Neuronal stem cell (in vitro differentiated cells): Measurements from ENCODE around the gene ZNF385C.

Experiments used
- DNase-seq: peaks from one replicate; pipeline ENCODE4 v3.0.0-alpha.2; 2013; ENCODE audit warnings: low spot score
- H2AFZ ChIP-seq: one replicate; pipeline ENCODE4 v1.6.1; 2013; ENCODE audit warnings: mild to moderate bottlenecking, low read length, inconsistent platforms
- H2AK5ac ChIP-seq: 2 replicates; pipeline ENCODE4 v1.6.1; 2013; ENCODE audit warnings: low read depth, mild to moderate bottlenecking, inconsistent platforms, low read length, moderate library complexity, mixed read lengths
- H2BK120ac ChIP-seq: 2 replicates; pipeline ENCODE4 v1.6.1; 2013; ENCODE audit warnings: low read depth, mild to moderate bottlenecking, inconsistent platforms, low read length, moderate library complexity, mixed read lengths
- H2BK12ac ChIP-seq: one replicate; pipeline ENCODE4 v1.6.1; 2013; ENCODE audit warnings: low read length, inconsistent platforms
- H2BK15ac ChIP-seq: 2 replicates; pipeline ENCODE4 v1.6.1; 2013; ENCODE audit warnings: mild to moderate bottlenecking, low read length, inconsistent platforms, mixed read lengths
- H2BK5ac ChIP-seq: one replicate; pipeline ENCODE4 v1.6.1; 2013; ENCODE audit warnings: inconsistent platforms, mild to moderate bottlenecking, low read length, moderate library complexity
- H3K14ac ChIP-seq: one replicate; pipeline ENCODE4 v1.6.1; 2013; ENCODE audit warnings: low read length, inconsistent platforms
- H3K18ac ChIP-seq: 2 replicates; pipeline ENCODE4 v1.6.1; 2013; ENCODE audit warnings: low read length, inconsistent platforms
- H3K23ac ChIP-seq: 2 replicates; pipeline ENCODE4 v1.6.1; 2013; ENCODE audit warnings: low read depth, mild to moderate bottlenecking, mixed read lengths, low read length, inconsistent platforms; ENCODE audit not compliant: poor library complexity
- H3K27ac ChIP-seq: replicated peaks from 3 replicates; pipeline ENCODE4 v1.5.1; 2013; ENCODE audit warnings: low read length, inconsistent platforms
- H3K27me3 ChIP-seq, 3 experiments: 2 replicates each; pipeline ENCODE4 v1.6.1; 2013; ENCODE audit warnings: low read length in 3 of 3, mild to moderate bottlenecking in 2 of 3, inconsistent platforms in 1 of 3, low read depth in 1 of 3, mixed read lengths in 1 of 3, moderate library complexity in 1 of 3; ENCODE audit not compliant: control insufficient read depth in 3 of 3, insufficient read depth in 3 of 3
- H3K36me3 ChIP-seq, 2 donors: replicated peaks in 1 of 2; 2 replicates each; pipeline ENCODE4 v1.6.1; 2013; ENCODE audit warnings: low read length in 2 of 2; ENCODE audit not compliant: control insufficient read depth in 2 of 2, insufficient read depth in 2 of 2
- H3K4ac ChIP-seq: 2 replicates; pipeline ENCODE4 v1.6.1; 2013; ENCODE audit warnings: inconsistent platforms, mild to moderate bottlenecking, low read length, moderate library complexity
- H3K4me1 ChIP-seq, 2 donors: 1 replicate in 1 of 2; 2 replicates in 1 of 2; pipeline ENCODE4 v1.6.1; 2013; ENCODE audit warnings: low read length in 2 of 2, low read depth in 1 of 2; ENCODE audit not compliant: control insufficient read depth in 2 of 2, insufficient read depth in 1 of 2
- H3K4me2 ChIP-seq: one replicate; pipeline ENCODE4 v1.6.1; 2013; ENCODE audit warnings: mild to moderate bottlenecking, low read length, inconsistent platforms; ENCODE audit not compliant: insufficient read depth, poor library complexity, severe bottlenecking
- H3K4me3 ChIP-seq, 2 donors: 2 replicates each; pipeline ENCODE4 v1.5.1; 2013; ENCODE audit warnings: low read length in 2 of 2, mild to moderate bottlenecking in 2 of 2, inconsistent platforms in 1 of 2, moderate library complexity in 1 of 2
- H3K79me1 ChIP-seq: one replicate; pipeline ENCODE4 v1.6.1; 2013; ENCODE audit warnings: low read depth, mild to moderate bottlenecking, inconsistent platforms, low read length, moderate library complexity
- H3K9ac ChIP-seq: one replicate; pipeline ENCODE4 v1.6.1; 2013; ENCODE audit warnings: mild to moderate bottlenecking, low read depth, low read length, inconsistent platforms; ENCODE audit not compliant: poor library complexity
- H3K9me3 ChIP-seq, 2 donors: replicated peaks in 1 of 2; 2 replicates each; pipeline versions ENCODE3 to v1.6.1; 2013; ENCODE audit warnings: low read length in 2 of 2, mild to moderate bottlenecking in 2 of 2, inconsistent platforms in 1 of 2, low read depth in 1 of 2, mixed read lengths in 1 of 2, moderate library complexity in 1 of 2; ENCODE audit not compliant: control insufficient read depth in 2 of 2, insufficient read depth in 1 of 2
- H4K8ac ChIP-seq: one replicate; pipeline ENCODE4 v1.6.1; 2013; ENCODE audit warnings: low read depth, mild to moderate bottlenecking, inconsistent platforms, low read length, moderate library complexity
- H4K91ac ChIP-seq: one replicate; pipeline ENCODE4 v1.6.1; 2013; ENCODE audit warnings: low read length, low read depth, mild to moderate bottlenecking, inconsistent platforms; ENCODE audit not compliant: poor library complexity
- WGBS, 2 donors: extraction: QIAGEN DNeasy Blood & Tissue Kit; methylation state at CpG; one replicate each; pipeline ENCODE4 v1.1.7; 2013; ENCODE audit warnings: missing lambda C conversion rate in 2 of 2, mixed read lengths in 1 of 2; ENCODE audit not compliant: insufficient read length in 2 of 2, insufficient replicate concordance in 1 of 2; ENCODE audit errors: extremely low coverage in 2 of 2; 5-methylcytosine and 5-hydroxymethylcytosine counted together

ZNF385C gene

GRCh38 chr17:42129109-42129837 lies 31.0 kb upstream of the ZNF385C start:
- Histone ChIP-seq H3K23ac (no peak overlapping the region), H2AK5ac (no peak overlapping the region), H3K4me3 (no peak overlapping the region), H3K36me3 (peaks cover 31 to 84% of the 10 kb centered on the region in 2 donors), H3K27me3 (no peaks in the 10 kb centered on the region), H4K91ac (no peak overlapping the region), H2AFZ (no peak overlapping the region), H4K8ac (no peak overlapping the region), H2BK5ac (no peak overlapping the region), H2BK120ac (no peak overlapping the region), H3K4ac (no peak overlapping the region), H3K4me2 (no peak overlapping the region), H2BK15ac (no peak overlapping the region), H3K79me1 (no peaks in the 10 kb centered on the region), H3K18ac (no peak overlapping the region), H3K27ac (no peak overlapping the region), H3K14ac (no peak overlapping the region), H3K9ac (no peak overlapping the region), H2BK12ac (no peak overlapping the region), H3K4me1 (no peaks in the 10 kb centered on the region), H3K9me3 (no peaks in the 10 kb centered on the region)
- no peak for DNase-seq
- no CpG with 5 or more reads among the region's 8 CpGs for WGBS, 2 donors

- Histone ChIP-seq H2AK5ac (no peak overlapping the region), H3K18ac (no peak overlapping the region), H2BK12ac (no peak overlapping the region), H3K9ac (no peak overlapping the region), H3K23ac (no peak overlapping the region), H2BK5ac (no peak overlapping the region), H3K4me2 (no peak overlapping the region), H2BK15ac (no peak overlapping the region), H4K91ac (no peak overlapping the region), H2AFZ (no peak overlapping the region), H3K9me3 (peaks cover 0 to 3% of the 10 kb centered on the region in 2 donors), H3K36me3 (peaks cover 32 to 79% of the 10 kb centered on the region in 2 donors), H3K4ac (no peak overlapping the region), H3K79me1 (no peaks in the 10 kb centered on the region), H3K4me1 (peaks cover 0 to 6% of the 10 kb centered on the region in 2 donors), H4K8ac (no peak overlapping the region), H3K27ac (no peak overlapping the region), H3K4me3 (no peak overlapping the region), H3K14ac (no peak overlapping the region), H3K27me3 (no peaks in the 10 kb centered on the region), H2BK120ac (no peak overlapping the region)
- WGBS, 2 donors: no CpG with 5 or more reads among the region's 6 CpGs
- no peak for DNase-seq
Observed at GRCh38 chr17:42127414-42127813, 29.1 kb upstream of the ZNF385C start.

- peaks cover 0 to 10% of the 10 kb centered on the region in 2 donors for H3K4me1 ChIP-seq
- H3K4me3 ChIP-seq: no peak overlapping the region
- no peak overlapping the region for H2BK120ac ChIP-seq
- H4K91ac ChIP-seq: no peak overlapping the region
- H3K14ac ChIP-seq: no peak overlapping the region
- H3K27me3 ChIP-seq: no peaks in the 10 kb centered on the region
- no peak overlapping the region for H2BK12ac ChIP-seq
- no peak for DNase-seq
- no peak overlapping the region for H3K9ac ChIP-seq
- H3K23ac ChIP-seq: no peak overlapping the region
- no peak overlapping the region for H3K27ac ChIP-seq
- no peak overlapping the region for H2BK15ac ChIP-seq
- H2BK5ac ChIP-seq: no peak overlapping the region
- peaks cover 32 to 75% of the 10 kb centered on the region in 2 donors for H3K36me3 ChIP-seq
- H3K4ac ChIP-seq: no peak overlapping the region
- H2AK5ac ChIP-seq: no peak overlapping the region
- H3K18ac ChIP-seq: no peak overlapping the region
- H3K79me1 ChIP-seq: no peaks in the 10 kb centered on the region
- peaks cover 0 to 3% of the 10 kb centered on the region in 2 donors for H3K9me3 ChIP-seq
- no peak overlapping the region for H2AFZ ChIP-seq
- no peak overlapping the region for H4K8ac ChIP-seq
- WGBS, 2 donors: no CpG with 5 or more reads among the region's 3 CpGs
- no peak overlapping the region for H3K4me2 ChIP-seq
Observed at GRCh38 chr17:42126836-42127235, 28.6 kb upstream of the ZNF385C start.

GRCh38 chr17:42125565-42125964 lies 27.3 kb upstream of the ZNF385C start:
- peaks cover 32 to 69% of the 10 kb centered on the region in 2 donors for H3K36me3 ChIP-seq
- no peak overlapping the region for H4K91ac ChIP-seq
- H3K9me3 ChIP-seq: peaks cover 0 to 3% of the 10 kb centered on the region in 2 donors
- no peak overlapping the region for H2BK12ac ChIP-seq
- no peak overlapping the region for H3K9ac ChIP-seq
- no peak overlapping the region for H3K14ac ChIP-seq
- H2AK5ac ChIP-seq: no peak overlapping the region
- H3K4me3 ChIP-seq: no peak overlapping the region
- no peak for DNase-seq
- peaks cover 5 to 11% of the 10 kb centered on the region in 2 donors for H3K4me1 ChIP-seq
- no peak overlapping the region for H4K8ac ChIP-seq
- H3K27ac ChIP-seq: no peak overlapping the region
- H3K23ac ChIP-seq: no peak overlapping the region
- no peak overlapping the region for H3K4ac ChIP-seq
- H2BK5ac ChIP-seq: no peak overlapping the region
- no peaks in the 10 kb centered on the region for H3K79me1 ChIP-seq
- no peak overlapping the region for H3K4me2 ChIP-seq
- H2BK15ac ChIP-seq: no peak overlapping the region
- no peaks in the 10 kb centered on the region for H3K27me3 ChIP-seq
- WGBS, 2 donors: no CpG with 5 or more reads among the region's 12 CpGs
- no peak overlapping the region for H2AFZ ChIP-seq
- H3K18ac ChIP-seq: no peak overlapping the region
- no peak overlapping the region for H2BK120ac ChIP-seq
